Body of pancreas (tissue), 4 donors: ENCODE results near the gene GALNT9.

Source experiments
- POLR2A ChIP-seq, 3 donors: fragments of 450-650 bp; IDR thresholded peaks; one replicate each; pipeline ENCODE4 v1.6.1; 2016; ENCODE audit warnings: antibody characterized with exemption in 3 of 3, mild to moderate bottlenecking in 2 of 3
- TF ChIP-seq, protein P1 (sequence below), 7 experiments: fragments of 450-650 bp in 4 of 7; fragments of 200-600 bp in 3 of 7; sonication (generic) in 3 of 7; IDR thresholded peaks; one replicate each; pipeline ENCODE4 v1.5.1; 2016 to 2019; ENCODE audit warnings: antibody characterized with exemption in 7 of 7

GRCh38 chr12:132310181-132311040 lies 19.0 kb downstream of the GALNT9 start:
- TF ChIP-seq, protein P1, sequence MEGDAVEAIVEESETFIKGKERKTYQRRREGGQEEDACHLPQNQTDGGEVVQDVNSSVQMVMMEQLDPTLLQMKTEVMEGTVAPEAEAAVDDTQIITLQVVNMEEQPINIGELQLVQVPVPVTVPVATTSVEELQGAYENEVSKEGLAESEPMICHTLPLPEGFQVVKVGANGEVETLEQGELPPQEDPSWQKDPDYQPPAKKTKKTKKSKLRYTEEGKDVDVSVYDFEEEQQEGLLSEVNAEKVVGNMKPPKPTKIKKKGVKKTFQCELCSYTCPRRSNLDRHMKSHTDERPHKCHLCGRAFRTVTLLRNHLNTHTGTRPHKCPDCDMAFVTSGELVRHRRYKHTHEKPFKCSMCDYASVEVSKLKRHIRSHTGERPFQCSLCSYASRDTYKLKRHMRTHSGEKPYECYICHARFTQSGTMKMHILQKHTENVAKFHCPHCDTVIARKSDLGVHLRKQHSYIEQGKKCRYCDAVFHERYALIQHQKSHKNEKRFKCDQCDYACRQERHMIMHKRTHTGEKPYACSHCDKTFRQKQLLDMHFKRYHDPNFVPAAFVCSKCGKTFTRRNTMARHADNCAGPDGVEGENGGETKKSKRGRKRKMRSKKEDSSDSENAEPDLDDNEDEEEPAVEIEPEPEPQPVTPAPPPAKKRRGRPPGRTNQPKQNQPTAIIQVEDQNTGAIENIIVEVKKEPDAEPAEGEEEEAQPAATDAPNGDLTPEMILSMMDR (IDR thresholded peaks at IDR 0.05), result no peak
- TF ChIP-seq POLR2A (IDR thresholded peaks at IDR 0.05), result no peak
